ENCODE measurements around the gene MRLN. TPM values are rescaled to one million over a fixed set of nuclear protein-coding genes. Genes with fewer than 3 reads are reported as not detected.

MRLN gene
- polyA plus RNA-seq, 1 donor (not counting 4 experiments of a cell fraction or from before 2014, with no cell fraction given): not detected

- H3K4me3 ChIP-seq (ENCODE audit: control insufficient read depth in 2 of 3, extremely low read depth in 1 of 3, insufficient read depth in 2 of 3, low read depth in 1 of 3, low read length in 3 of 3): no peak overlapping the region
- no peaks in the 10 kb centered on the region for H3K4me1 ChIP-seq (ENCODE audit: control insufficient read depth, extremely low read depth, insufficient read depth, low read length)
- no peaks in the 10 kb centered on the region for H4K20me1 ChIP-seq (ENCODE audit: control insufficient read depth, extremely low read depth, insufficient read depth, low read length)
- no peaks in the 10 kb centered on the region for H3K9me1 ChIP-seq (ENCODE audit: control insufficient read depth, extremely low read depth, insufficient read depth, low read length)
- DNase-seq (ENCODE audit: low read depth, low spot score): no peak
- H3K27me3 ChIP-seq (ENCODE audit: control insufficient read depth, extremely low read depth, insufficient read depth, low read length): no peaks in the 10 kb centered on the region
- H3K9ac ChIP-seq (ENCODE audit: control insufficient read depth, extremely low read depth, insufficient read depth, low read length): no peak overlapping the region
- no peaks in the 10 kb centered on the region for H3K9me3 ChIP-seq (ENCODE audit: control insufficient read depth, low read depth, low read length)
- no peak overlapping the region for H3K27ac ChIP-seq (ENCODE audit: control insufficient read depth, insufficient read depth, low read length)
- H3K4me2 ChIP-seq (ENCODE audit: control insufficient read depth, extremely low read depth, insufficient read depth, low read depth, low read length): no peak overlapping the region
- no peak for TF ChIP-seq EZH2 (IDR thresholded peaks at IDR 0.05; ENCODE audit: low read length)
- TF ChIP-seq, protein P1, sequence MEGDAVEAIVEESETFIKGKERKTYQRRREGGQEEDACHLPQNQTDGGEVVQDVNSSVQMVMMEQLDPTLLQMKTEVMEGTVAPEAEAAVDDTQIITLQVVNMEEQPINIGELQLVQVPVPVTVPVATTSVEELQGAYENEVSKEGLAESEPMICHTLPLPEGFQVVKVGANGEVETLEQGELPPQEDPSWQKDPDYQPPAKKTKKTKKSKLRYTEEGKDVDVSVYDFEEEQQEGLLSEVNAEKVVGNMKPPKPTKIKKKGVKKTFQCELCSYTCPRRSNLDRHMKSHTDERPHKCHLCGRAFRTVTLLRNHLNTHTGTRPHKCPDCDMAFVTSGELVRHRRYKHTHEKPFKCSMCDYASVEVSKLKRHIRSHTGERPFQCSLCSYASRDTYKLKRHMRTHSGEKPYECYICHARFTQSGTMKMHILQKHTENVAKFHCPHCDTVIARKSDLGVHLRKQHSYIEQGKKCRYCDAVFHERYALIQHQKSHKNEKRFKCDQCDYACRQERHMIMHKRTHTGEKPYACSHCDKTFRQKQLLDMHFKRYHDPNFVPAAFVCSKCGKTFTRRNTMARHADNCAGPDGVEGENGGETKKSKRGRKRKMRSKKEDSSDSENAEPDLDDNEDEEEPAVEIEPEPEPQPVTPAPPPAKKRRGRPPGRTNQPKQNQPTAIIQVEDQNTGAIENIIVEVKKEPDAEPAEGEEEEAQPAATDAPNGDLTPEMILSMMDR (optimal IDR thresholded peaks at IDR 0.05 in 1 of 3, IDR thresholded peaks at IDR 0.05 in 1 of 3, conservative IDR thresholded peaks at IDR 0.05 in 1 of 3; ENCODE audit: extremely low read depth in 1 of 3, insufficient read depth in 2 of 3, low read length in 3 of 3): no peak
- H3K36me3 ChIP-seq (ENCODE audit: control insufficient read depth in 2 of 2, extremely low read depth in 1 of 2, insufficient read depth in 2 of 2, low read length in 2 of 2): no peaks in the 10 kb centered on the region
- no peak for FAIRE-seq
- no peak overlapping the region for H2AFZ ChIP-seq (ENCODE audit: control insufficient read depth, low read length)
- H3K79me2 ChIP-seq (ENCODE audit: control insufficient read depth, insufficient read depth, low read length): no peaks in the 10 kb centered on the region
- dilution Hi-C loops (cut with MboI; ENCODE audit: extremely low pct_ligation_motif_present, low sequenced_read_pairs): no loop called here
Measured at GRCh38 chr10:59694936-59695335, 58.3 kb downstream of the MRLN start.

DNA sequence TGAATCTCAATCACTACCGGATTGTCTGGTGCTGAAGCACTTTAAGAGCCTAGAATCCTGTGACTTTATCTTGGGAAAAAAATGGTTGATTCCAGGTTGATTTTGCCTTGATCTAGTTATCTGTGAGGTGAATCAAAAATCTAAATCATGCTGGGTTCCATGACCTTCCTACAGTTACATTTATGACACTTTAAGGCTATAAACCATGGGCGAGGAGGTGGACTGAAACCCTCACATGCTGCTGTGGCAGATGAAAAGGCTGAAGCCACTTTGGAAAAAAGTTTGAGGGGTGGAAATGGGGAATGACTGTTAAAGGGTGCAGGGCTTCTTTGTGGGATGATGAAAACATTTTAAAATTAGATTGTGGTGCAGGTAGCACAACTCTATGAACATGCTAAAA is 61.1 kb downstream of the MRLN start:
- no peaks in the 10 kb centered on the region for H3K27me3 ChIP-seq (ENCODE audit: control insufficient read depth, extremely low read depth, insufficient read depth, low read length)
- no peak overlapping the region for H3K27ac ChIP-seq (ENCODE audit: control insufficient read depth, insufficient read depth, low read length)
- H3K9ac ChIP-seq (ENCODE audit: control insufficient read depth, extremely low read depth, insufficient read depth, low read length): no peak overlapping the region
- no peak overlapping the region for H3K4me3 ChIP-seq (ENCODE audit: control insufficient read depth in 2 of 3, extremely low read depth in 1 of 3, insufficient read depth in 2 of 3, low read depth in 1 of 3, low read length in 3 of 3)
- H3K4me1 ChIP-seq (ENCODE audit: control insufficient read depth, extremely low read depth, insufficient read depth, low read length): peaks cover 7% of the 10 kb centered on the region
- H3K9me1 ChIP-seq (ENCODE audit: control insufficient read depth, extremely low read depth, insufficient read depth, low read length): no peaks in the 10 kb centered on the region
- no peak for TF ChIP-seq EZH2 (IDR thresholded peaks at IDR 0.05; ENCODE audit: low read length)
- TF ChIP-seq, protein P1 (optimal IDR thresholded peaks at IDR 0.05 in 1 of 3, IDR thresholded peaks at IDR 0.05 in 1 of 3, conservative IDR thresholded peaks at IDR 0.05 in 1 of 3; ENCODE audit: extremely low read depth in 1 of 3, insufficient read depth in 2 of 3, low read length in 3 of 3): no peak
- H4K20me1 ChIP-seq (ENCODE audit: control insufficient read depth, extremely low read depth, insufficient read depth, low read length): no peaks in the 10 kb centered on the region
- DNase-seq (ENCODE audit: low read depth, low spot score) (no peak), FAIRE-seq (no peak)
- H3K36me3 ChIP-seq (ENCODE audit: control insufficient read depth in 2 of 2, extremely low read depth in 1 of 2, insufficient read depth in 2 of 2, low read length in 2 of 2): no peaks in the 10 kb centered on the region
- H2AFZ ChIP-seq (ENCODE audit: control insufficient read depth, low read length): no peak overlapping the region
- no peak overlapping the region for H3K4me2 ChIP-seq (ENCODE audit: control insufficient read depth, extremely low read depth, insufficient read depth, low read depth, low read length)
- H3K79me2 ChIP-seq (ENCODE audit: control insufficient read depth, insufficient read depth, low read length): no peaks in the 10 kb centered on the region
- no peaks in the 10 kb centered on the region for H3K9me3 ChIP-seq (ENCODE audit: control insufficient read depth, low read depth, low read length)
- dilution Hi-C loops (cut with MboI; ENCODE audit: extremely low pct_ligation_motif_present, low sequenced_read_pairs): no loop called here
